ENCODE data around the gene IMMP2L.

- no peak for TF ChIP-seq EZH2 (IDR thresholded peaks at IDR 0.05; ENCODE audit: borderline replicate concordance, low read depth, low read length, severe bottlenecking)
- TF ChIP-seq, protein P1, sequence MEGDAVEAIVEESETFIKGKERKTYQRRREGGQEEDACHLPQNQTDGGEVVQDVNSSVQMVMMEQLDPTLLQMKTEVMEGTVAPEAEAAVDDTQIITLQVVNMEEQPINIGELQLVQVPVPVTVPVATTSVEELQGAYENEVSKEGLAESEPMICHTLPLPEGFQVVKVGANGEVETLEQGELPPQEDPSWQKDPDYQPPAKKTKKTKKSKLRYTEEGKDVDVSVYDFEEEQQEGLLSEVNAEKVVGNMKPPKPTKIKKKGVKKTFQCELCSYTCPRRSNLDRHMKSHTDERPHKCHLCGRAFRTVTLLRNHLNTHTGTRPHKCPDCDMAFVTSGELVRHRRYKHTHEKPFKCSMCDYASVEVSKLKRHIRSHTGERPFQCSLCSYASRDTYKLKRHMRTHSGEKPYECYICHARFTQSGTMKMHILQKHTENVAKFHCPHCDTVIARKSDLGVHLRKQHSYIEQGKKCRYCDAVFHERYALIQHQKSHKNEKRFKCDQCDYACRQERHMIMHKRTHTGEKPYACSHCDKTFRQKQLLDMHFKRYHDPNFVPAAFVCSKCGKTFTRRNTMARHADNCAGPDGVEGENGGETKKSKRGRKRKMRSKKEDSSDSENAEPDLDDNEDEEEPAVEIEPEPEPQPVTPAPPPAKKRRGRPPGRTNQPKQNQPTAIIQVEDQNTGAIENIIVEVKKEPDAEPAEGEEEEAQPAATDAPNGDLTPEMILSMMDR (IDR thresholded peaks at IDR 0.05; ENCODE audit: extremely low read depth in 1 of 2, insufficient read depth in 1 of 2, low read depth in 1 of 2, low read length in 2 of 2): no peak
Observed at GRCh38 chr7:110721395-110721794, 840.9 kb downstream of the IMMP2L start.
